ENCODE measurements around the gene IGF2BP3. TPM values are rescaled to one million over a fixed set of nuclear protein-coding genes. Genes with fewer than 3 reads are reported as not detected.

IGF2BP3 gene
- total RNA-seq, 2 experiments from 2014 or later = 0.64 to 1.1 TPM

DNA sequence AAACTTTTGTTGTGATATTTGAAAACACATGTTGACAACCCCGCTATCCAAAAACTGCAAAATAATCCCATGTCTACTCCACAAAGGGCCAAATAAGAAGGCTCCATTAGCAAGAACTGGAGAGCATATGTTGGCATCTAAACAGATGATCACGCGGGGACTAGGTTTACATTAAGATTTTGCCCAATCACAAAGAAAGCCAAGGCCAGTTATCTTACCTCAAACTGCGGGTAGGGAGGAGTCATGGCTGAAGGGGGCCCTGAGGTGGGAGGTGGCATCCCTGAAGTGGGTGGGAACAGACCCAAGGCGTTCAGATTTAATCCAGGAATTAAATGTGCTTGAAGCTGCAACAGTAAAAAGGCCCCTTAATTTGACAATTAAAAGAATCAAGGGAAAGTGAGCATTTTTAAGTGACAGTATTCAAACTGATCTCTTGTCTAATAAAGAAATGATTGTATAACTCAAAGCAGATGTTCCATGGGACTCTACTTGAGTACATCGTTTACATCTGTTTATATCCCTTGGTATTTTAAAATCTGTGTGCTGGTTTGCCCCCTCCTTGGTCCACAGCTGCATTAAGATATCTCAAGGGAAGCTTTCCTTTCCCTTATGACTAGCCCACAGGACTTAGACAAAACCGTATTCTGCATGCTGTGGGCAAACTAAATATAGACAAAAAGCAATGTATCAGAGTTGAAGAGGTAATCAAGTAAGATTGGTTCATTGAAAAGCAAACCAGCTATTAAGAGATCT is 128.3 kb downstream of the IGF2BP3 start:
- CTCF ChIA-PET = no interaction called here
- H3K4me3 Mint-ChIP-seq = no peak overlapping the region
- POLR2A ChIA-PET = no interaction called here
- H3K4me1 Mint-ChIP-seq = peaks cover 16% of the 10 kb centered on the region
- intact Hi-C loops (cut with DNase I, micrococcal nuclease) = no loop called here
- peaks cover 4% of the 10 kb centered on the region for H3K27me3 Mint-ChIP-seq
- H3K36me3 Mint-ChIP-seq (ENCODE audit: low read depth) = no peaks in the 10 kb centered on the region
- DNase-seq (no peak), ATAC-seq (no peak)
- H3K9me3 Mint-ChIP-seq (ENCODE audit: low read depth) = peaks cover 2% of the 10 kb centered on the region
- no peak overlapping the region for H3K27ac Mint-ChIP-seq

DNA sequence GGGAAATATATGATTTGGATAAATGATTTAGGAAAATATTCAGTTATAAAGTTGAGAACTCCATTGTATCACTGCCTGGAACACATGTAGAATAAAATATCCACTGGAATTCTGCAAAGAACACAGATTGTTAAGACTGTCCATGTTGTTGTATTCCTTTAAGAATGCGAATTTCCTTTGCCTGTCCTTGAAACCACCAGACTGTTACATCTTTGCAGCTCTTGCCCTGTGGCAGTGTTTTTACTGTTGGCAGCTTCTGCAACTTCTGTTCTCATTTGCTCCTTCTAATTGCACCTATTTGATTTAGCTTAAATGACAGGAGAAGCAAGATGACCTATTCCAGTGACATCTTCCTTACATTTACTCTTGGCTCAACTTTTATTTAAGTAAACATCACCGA is 131.4 kb downstream of the IGF2BP3 start:
- Mint-ChIP-seq H3K36me3 (ENCODE audit: low read depth) (no peaks in the 10 kb centered on the region), H3K9me3 (ENCODE audit: low read depth) (peaks cover 2% of the 10 kb centered on the region), H3K4me3 (no peak overlapping the region), H3K4me1 (no peaks in the 10 kb centered on the region), H3K27ac (no peak overlapping the region), H3K27me3 (peaks cover 8% of the 10 kb centered on the region)
- no peak for ATAC-seq
- ChIA-PET CTCF (interaction anchor here (0.9 to 1.4 kb wide), 2 partner anchors 19 to 66 kb away, joined by 4 to 5 read pairs; no protein-coding TSS in a partner anchor), POLR2A (no interaction called here)
- intact Hi-C loops (cut with DNase I, micrococcal nuclease) = no loop called here
- DNase-seq = no peak

DNA sequence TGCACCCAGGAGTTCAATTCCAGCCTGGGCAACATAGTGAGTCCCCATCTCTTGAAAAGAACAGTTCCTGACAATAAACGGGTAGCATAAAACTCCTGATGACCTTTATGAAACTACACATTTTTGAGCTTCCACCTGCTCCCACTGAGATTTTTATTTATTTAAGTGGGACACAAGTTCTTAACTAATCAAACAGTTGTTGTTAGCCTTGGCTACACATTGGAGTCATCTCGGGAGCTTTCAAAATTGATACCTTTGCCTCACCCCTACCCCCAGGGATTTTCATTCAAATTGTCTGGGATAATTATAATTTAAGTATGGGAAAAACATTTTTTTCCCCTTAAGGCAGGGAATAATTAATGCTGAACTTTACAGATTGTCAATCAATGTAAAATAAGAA is 131.9 kb downstream of the IGF2BP3 start:
- no peak for ATAC-seq
- Mint-ChIP-seq H3K9me3 (ENCODE audit: low read depth) (peaks cover 2% of the 10 kb centered on the region), H3K36me3 (ENCODE audit: low read depth) (no peaks in the 10 kb centered on the region), H3K4me1 (no peaks in the 10 kb centered on the region), H3K27ac (no peak overlapping the region), H3K4me3 (no peak overlapping the region), H3K27me3 (peaks cover 8% of the 10 kb centered on the region)
- CTCF ChIA-PET = interaction anchor here (0.6 to 1.4 kb wide), 3 partner anchors 20 to 241 kb away, joined by 3 to 5 read pairs (median 4); no protein-coding TSS in a partner anchor
- POLR2A ChIA-PET = no interaction called here
- DNase-seq = no peak
- intact Hi-C loops (cut with DNase I, micrococcal nuclease) = no loop called here

DNA sequence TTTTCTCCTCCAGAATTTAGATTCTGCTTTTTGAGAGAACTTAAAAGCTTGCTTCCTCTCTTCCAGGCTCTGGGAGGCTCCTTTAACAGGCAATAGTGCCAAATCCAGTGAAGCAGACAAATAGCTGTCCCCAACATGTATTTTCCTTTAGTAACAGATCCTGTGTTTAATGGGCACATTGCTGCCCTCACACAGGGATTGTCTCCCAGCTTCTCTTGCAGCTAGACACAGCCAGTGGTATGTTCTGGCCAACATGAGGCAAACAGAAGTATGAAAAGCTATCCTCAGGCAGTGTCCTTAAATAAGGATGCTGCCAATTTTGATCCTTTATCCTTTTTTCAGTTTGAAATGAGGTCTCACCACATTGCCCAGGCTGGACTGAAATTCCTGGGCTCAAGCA is 132.9 kb downstream of the IGF2BP3 start:
- ChIA-PET CTCF (interaction anchor here (0.7 to 1.8 kb wide), 2 partner anchors 9 to 12 kb away, joined by 3 to 9 read pairs; no protein-coding TSS in a partner anchor), POLR2A (no interaction called here)
- Mint-ChIP-seq H3K4me3 (no peak overlapping the region), H3K27ac (no peak overlapping the region), H3K36me3 (ENCODE audit: low read depth) (no peaks in the 10 kb centered on the region), H3K27me3 (peaks cover 8% of the 10 kb centered on the region), H3K4me1 (no peaks in the 10 kb centered on the region), H3K9me3 (ENCODE audit: low read depth) (peaks cover 2% of the 10 kb centered on the region)
- DNase-seq (no peak), ATAC-seq (no peak)
- intact Hi-C loops (cut with DNase I, micrococcal nuclease) = no loop called here

DNA sequence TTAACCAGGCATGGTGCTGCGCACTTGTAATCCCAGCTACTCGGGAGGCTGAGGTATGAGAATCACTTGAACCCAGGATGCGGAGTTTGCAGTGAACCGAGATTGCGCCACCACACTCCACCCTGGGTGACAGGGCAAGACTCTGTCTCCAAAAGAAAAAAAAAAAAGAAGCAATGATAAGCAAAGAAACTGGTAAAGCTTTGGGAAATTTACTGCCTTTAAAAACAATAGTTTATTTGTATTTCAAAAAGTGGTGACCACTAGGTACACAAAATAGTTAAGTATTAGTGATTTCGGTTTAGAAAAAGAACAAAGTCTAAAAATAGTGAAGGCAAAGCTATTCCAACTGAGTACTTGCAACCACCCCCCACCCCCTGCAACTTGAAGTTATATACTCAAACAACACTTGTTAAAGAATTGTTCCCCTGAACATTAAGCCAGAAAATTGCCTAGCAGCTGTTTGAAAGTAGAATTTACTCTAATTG is 133.4 kb downstream of the IGF2BP3 start:
- CTCF ChIA-PET = interaction anchor here (1.8 kb wide), 1 partner anchor 10 kb away, joined by 9 read pairs; no protein-coding TSS in a partner anchor
- Mint-ChIP-seq H3K9me3 (ENCODE audit: low read depth) (peaks cover 2% of the 10 kb centered on the region), H3K27ac (no peak overlapping the region), H3K27me3 (peaks cover 8% of the 10 kb centered on the region), H3K4me3 (no peak overlapping the region), H3K36me3 (ENCODE audit: low read depth) (no peaks in the 10 kb centered on the region), H3K4me1 (no peaks in the 10 kb centered on the region)
- intact Hi-C loops (cut with DNase I, micrococcal nuclease) = no loop called here
- no peak for ATAC-seq
- POLR2A ChIA-PET = no interaction called here
- no peak for DNase-seq

DNA sequence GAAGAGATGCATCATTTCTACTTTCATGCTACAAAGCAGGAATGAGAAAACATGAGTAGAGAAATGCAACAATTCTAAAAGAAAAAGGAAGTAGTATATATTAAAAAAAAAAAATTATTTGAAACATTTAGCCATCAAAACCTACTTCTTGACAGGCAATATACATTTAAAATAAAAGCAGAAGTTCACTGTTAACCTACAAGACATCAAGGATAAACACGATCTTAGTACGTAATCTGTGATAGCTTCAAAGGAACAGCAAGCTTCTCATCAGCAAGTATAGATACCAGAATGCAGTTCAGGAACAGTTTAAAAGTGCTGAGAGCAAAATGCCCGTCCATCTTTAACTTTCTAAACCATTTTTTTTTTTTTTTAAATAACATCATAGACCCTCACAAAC is 134.2 kb downstream of the IGF2BP3 start:
- H3K4me1 Mint-ChIP-seq = no peaks in the 10 kb centered on the region
- DNase-seq (no peak), ATAC-seq (no peak)
- ChIA-PET POLR2A (no interaction called here), CTCF (interaction anchor here (0.6 to 1.8 kb wide), 2 partner anchors 11 to 59 kb away, joined by 3 to 9 read pairs; no protein-coding TSS in a partner anchor)
- peaks cover 2% of the 10 kb centered on the region for H3K9me3 Mint-ChIP-seq (ENCODE audit: low read depth)
- no peak overlapping the region for H3K4me3 Mint-ChIP-seq
- H3K27ac Mint-ChIP-seq = no peak overlapping the region
- H3K27me3 Mint-ChIP-seq = peaks cover 8% of the 10 kb centered on the region
- intact Hi-C loops (cut with DNase I, micrococcal nuclease) = no loop called here
- no peaks in the 10 kb centered on the region for H3K36me3 Mint-ChIP-seq (ENCODE audit: low read depth)

DNA sequence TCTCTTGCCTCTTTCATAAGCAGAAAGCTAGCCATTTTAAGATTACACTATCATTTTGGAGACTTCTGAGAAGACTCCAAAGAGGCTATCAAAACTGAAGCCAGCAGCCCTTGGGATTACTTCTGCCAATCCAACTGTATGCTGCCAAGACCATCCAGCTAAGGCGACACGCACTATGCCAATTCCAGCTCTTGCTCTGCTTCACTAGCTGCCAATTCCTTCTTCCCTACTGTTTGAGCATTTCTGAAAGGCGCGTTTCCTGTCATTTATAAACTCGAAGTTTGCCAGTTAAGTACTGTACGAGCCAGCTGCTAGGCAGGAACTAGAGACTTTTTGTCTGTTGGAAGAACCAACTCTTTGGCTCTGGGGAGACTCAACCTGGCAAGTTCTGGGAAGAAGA is 134.7 kb downstream of the IGF2BP3 start:
- DNase-seq (no peak), ATAC-seq (no peak)
- Mint-ChIP-seq H3K36me3 (ENCODE audit: low read depth) (no peaks in the 10 kb centered on the region), H3K9me3 (ENCODE audit: low read depth) (peaks cover 2% of the 10 kb centered on the region), H3K27ac (no peak overlapping the region), H3K4me3 (no peak overlapping the region), H3K27me3 (peaks cover 8% of the 10 kb centered on the region), H3K4me1 (no peaks in the 10 kb centered on the region)
- ChIA-PET POLR2A (no interaction called here), CTCF (interaction anchor here (0.6 to 0.7 kb wide), 2 partner anchors 59 to 64 kb away, joined by 3 read pairs; no protein-coding TSS in a partner anchor)
- intact Hi-C loops (cut with DNase I, micrococcal nuclease) = no loop called here

DNA sequence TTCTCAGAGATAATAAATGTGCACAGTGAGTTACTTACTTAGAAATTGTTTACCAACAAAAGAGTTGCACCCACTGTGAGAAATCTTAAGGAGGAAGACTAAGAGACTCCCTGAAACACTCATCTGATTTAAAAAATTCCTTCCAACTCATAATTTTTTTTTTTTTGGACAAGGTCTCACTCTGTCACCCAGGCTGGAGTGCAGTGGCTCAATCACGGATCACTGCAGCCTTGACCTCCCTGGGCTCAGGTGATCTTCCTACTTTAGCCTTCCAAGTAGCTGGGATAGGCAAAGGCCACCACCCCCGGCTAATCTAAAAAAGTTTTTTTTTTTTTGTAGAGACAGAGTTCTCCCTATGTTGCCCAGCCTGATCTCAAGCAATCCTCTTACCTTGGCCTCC is 135.2 kb downstream of the IGF2BP3 start:
- intact Hi-C loops (cut with DNase I, micrococcal nuclease) = no loop called here
- DNase-seq (no peak), ATAC-seq (no peak)
- H3K36me3 Mint-ChIP-seq (ENCODE audit: low read depth) = no peaks in the 10 kb centered on the region
- no peaks in the 10 kb centered on the region for H3K4me1 Mint-ChIP-seq
- ChIA-PET CTCF (interaction anchor here (0.7 kb wide), 1 partner anchor 65 kb away, joined by 3 read pairs; no protein-coding TSS in a partner anchor), POLR2A (no interaction called here)
- peaks cover 8% of the 10 kb centered on the region for H3K27me3 Mint-ChIP-seq
- no peak overlapping the region for H3K4me3 Mint-ChIP-seq
- H3K9me3 Mint-ChIP-seq (ENCODE audit: low read depth) = peaks cover 2% of the 10 kb centered on the region
- no peak overlapping the region for H3K27ac Mint-ChIP-seq

DNA sequence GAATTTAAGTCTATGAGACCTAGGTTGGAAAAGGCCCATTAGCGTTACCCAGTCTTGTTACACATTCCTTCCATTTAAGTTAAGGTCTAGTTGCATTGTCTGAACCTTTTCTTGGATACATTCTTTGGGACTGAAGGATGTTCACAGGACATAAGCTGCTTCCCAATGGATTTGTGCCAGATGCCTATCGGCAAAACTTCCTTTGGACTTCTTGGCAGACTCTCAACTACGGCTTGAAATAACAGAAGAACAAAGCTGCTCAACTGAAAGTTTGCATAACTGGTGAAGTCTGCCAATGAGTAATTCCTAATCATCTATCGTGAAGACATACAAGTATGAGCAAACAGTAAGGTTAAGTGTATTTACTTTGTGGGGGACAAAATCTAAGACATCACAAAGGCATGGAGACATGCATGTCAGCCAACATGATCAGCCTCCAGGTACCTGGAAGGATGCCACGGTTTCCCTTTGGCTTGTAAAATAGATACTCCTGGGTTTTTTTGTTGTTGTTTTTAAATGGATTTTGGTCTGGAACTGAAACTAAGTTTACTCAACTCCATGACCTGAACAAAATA is 135.7 kb downstream of the IGF2BP3 start:
- ChIA-PET POLR2A (no interaction called here), CTCF (no interaction called here)
- no peaks in the 10 kb centered on the region for H3K36me3 Mint-ChIP-seq (ENCODE audit: low read depth)

DNA sequence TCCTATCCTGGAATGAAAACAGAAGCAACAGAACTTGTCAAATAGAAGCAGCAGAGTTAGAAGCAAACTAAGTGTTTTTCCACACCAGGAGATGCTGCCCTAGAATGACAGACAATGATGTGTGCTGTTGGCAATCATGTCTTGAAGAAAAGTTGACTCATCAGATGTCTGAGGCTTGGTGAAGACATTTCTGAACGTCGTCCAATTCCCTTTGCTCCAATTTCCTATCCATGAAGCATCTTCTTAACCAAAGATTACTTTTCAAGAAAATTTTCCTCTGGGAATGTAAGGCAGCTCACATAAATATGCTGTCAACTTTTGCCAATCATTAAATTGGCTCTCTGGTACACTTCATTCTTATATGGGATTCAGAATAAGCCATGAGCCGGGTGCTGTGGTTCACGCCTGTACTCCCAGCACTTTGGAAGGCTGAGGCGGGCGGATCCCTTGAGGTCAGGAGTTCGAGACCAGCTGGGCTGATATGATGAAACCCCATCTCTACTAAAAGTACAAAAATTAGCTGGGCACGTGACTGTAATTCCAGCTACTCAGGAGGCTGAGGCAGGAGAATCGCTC is 136.5 kb downstream of the IGF2BP3 start:
- H3K36me3 Mint-ChIP-seq (ENCODE audit: low read depth) = no peaks in the 10 kb centered on the region
- peaks cover 8% of the 10 kb centered on the region for H3K27me3 Mint-ChIP-seq
- ChIA-PET CTCF (interaction anchor here (1.0 kb wide), 2 partner anchors 10 to 61 kb away, joined by 3 read pairs; no protein-coding TSS in a partner anchor), POLR2A (no interaction called here)
- H3K9me3 Mint-ChIP-seq (ENCODE audit: low read depth) = peaks cover 2% of the 10 kb centered on the region
- no peak overlapping the region for H3K27ac Mint-ChIP-seq
- no peaks in the 10 kb centered on the region for H3K4me1 Mint-ChIP-seq
- DNase-seq (no peak), ATAC-seq (no peak)
- intact Hi-C loops (cut with DNase I, micrococcal nuclease) = no loop called here
- H3K4me3 Mint-ChIP-seq = no peak overlapping the region

More for the DNA sequence above, 135.7 kb downstream of the IGF2BP3 start:
- intact Hi-C loops (cut with DNase I, micrococcal nuclease) = no loop called here
- ATAC-seq (no peak), DNase-seq (no peak)
- Mint-ChIP-seq H3K4me1 (no peaks in the 10 kb centered on the region), H3K27ac (no peak overlapping the region), H3K4me3 (no peak overlapping the region), H3K9me3 (ENCODE audit: low read depth) (peaks cover 2% of the 10 kb centered on the region), H3K27me3 (peaks cover 8% of the 10 kb centered on the region)

DNA sequence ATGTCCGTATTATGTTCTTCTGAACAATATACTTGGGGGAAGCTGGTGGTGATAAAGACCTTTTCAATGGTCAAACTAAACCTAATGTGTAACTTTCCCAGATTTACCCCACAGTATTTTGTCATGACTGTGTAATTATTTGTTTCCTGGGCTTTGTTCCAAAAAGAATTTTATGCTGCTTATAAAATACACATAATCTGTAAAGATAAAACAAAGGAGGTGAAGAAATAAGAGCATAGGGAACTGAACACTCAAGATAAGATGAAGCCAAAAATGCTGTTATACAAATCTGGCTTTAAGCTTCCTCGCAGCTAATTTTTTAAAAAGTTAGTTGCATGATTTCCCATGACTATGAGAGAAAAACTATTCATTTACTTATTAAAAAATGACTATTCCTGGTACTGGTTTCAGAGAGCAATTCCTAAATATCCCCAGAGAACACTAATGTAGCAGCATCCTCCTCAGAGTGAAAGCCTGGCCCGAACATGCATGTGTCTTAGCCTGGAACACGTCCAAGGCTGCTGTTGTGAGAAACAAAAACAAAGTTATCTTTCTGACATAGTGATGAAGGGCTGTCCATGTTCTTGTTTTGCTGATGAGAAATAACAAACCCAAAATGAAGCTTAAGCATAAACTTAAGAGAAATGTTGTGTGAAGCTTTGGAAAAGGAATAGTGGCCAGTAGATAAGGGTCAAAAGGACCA is 137.2 kb downstream of the IGF2BP3 start:
- H3K27ac Mint-ChIP-seq = no peak overlapping the region
- intact Hi-C loops (cut with DNase I, micrococcal nuclease) = no loop called here
- CTCF ChIA-PET = interaction anchor here (1.0 kb wide), 2 partner anchors 10 to 60 kb away, joined by 3 read pairs; no protein-coding TSS in a partner anchor
- no peaks in the 10 kb centered on the region for H3K36me3 Mint-ChIP-seq (ENCODE audit: low read depth)
- DNase-seq = no peak
- H3K9me3 Mint-ChIP-seq (ENCODE audit: low read depth) = peaks cover 2% of the 10 kb centered on the region
- no peak for ATAC-seq
- no peaks in the 10 kb centered on the region for H3K4me1 Mint-ChIP-seq
- H3K27me3 Mint-ChIP-seq = peaks cover 8% of the 10 kb centered on the region
- POLR2A ChIA-PET = no interaction called here
- H3K4me3 Mint-ChIP-seq = no peak overlapping the region
